GM12878 (cell line): ENCODE data around the gene TMEM45B. TPM values are rescaled to one million over a fixed set of nuclear protein-coding genes. Genes with fewer than 3 reads are reported as not detected.

Experiments used
- ATAC-seq: fragments of 200-7000 bp; cut with Tn5 transposase; 3 replicates; pipeline ENCODE4 v1.9.1; 2020; ENCODE audit warnings: mild to moderate bottlenecking, moderate library complexity
- BruUV-seq: library from RNA; stranded (reverse); fragments of 400-500 nt; replicated peaks from 2 replicates; lab custom pipeline; 2021; lab: Mats Ljungman, UMichigan
- CTCF ChIA-PET: fragments of 300-600 bp; sonication (Branson Sonifier 250); formaldehyde crosslinking; extraction: SDS; loops from one replicate; lab custom pipeline; 2021; ENCODE audit warnings: inconsistent platforms; lab: Yijun Ruan, JAX
- POLR2A ChIA-PET: fragments of 350-600 bp; formaldehyde crosslinking; extraction: SDS; loops from one replicate; lab custom pipeline; 2021; ENCODE audit warnings: inconsistent platforms; lab: Charles Lee
- RAD21 ChIA-PET: fragments of 300-600 bp; sonication (Branson Sonifier 250); formaldehyde crosslinking; loops from one replicate; lab custom pipeline; 2023; ENCODE audit warnings: antibody characterized with exemption; ENCODE audit not compliant: unreplicated experiment; lab: Charles Lee
- SMC1A ChIA-PET: fragments of 300-600 bp; sonication (Branson Sonifier 250); formaldehyde crosslinking; loops from one replicate; lab custom pipeline; 2023; ENCODE audit not compliant: unreplicated experiment, uncharacterized antibody; lab: Charles Lee
- DNase-seq: peaks from one replicate; pipeline ENCODE4 v3.0.0-alpha.2; 2011; ENCODE audit warnings: low read depth, low spot score
- FAIRE-seq: peaks from 3 replicates; lab custom pipeline; 2011; peaks lifted over from hg19 to GRCh38; lab: Jason Lieb, UNC
- H2AFZ ChIP-seq: 2 replicates; pipeline ENCODE4 v1.6.0; 2011; ENCODE audit warnings: low read depth, low read length, control low read depth; ENCODE audit not compliant: control insufficient read depth
- H3K27ac ChIP-seq: 2 replicates; pipeline ENCODE4 v1.5.1; 2011; ENCODE audit warnings: control low read depth; ENCODE audit not compliant: control insufficient read depth, insufficient read depth
- H3K27me3 ChIP-seq, 2 experiments: replicated peaks in 1 of 2; 2 replicates each; pipeline versions ENCODE4 v1.6.0 to v1.6.1; 2011; ENCODE audit warnings: low read length in 1 of 2; ENCODE audit not compliant: control insufficient read depth in 2 of 2, insufficient read depth in 2 of 2
- H3K36me3 ChIP-seq, 2 experiments: 2 replicates each; pipeline ENCODE4 v1.5.1; 2011; ENCODE audit warnings: low read length in 1 of 2; ENCODE audit not compliant: control insufficient read depth in 2 of 2, insufficient read depth in 2 of 2
- H3K4me1 ChIP-seq: 2 replicates; pipeline ENCODE4 v1.6.1; 2011; ENCODE audit warnings: mild to moderate bottlenecking, low read length, moderate library complexity, mixed read lengths; ENCODE audit not compliant: control insufficient read depth, insufficient read depth
- H3K4me2 ChIP-seq: 2 replicates; pipeline ENCODE4 v1.6.0; 2011; ENCODE audit warnings: control low read depth; ENCODE audit not compliant: control insufficient read depth, insufficient read depth
- H3K4me3 ChIP-seq: fragments of 200-600 bp; sonication (generic); 2 replicates; pipeline ENCODE4 v1.5.1; 2016
- H3K79me2 ChIP-seq: 2 replicates; pipeline ENCODE4 v1.6.0; 2011; ENCODE audit warnings: low read length; ENCODE audit not compliant: control insufficient read depth, insufficient read depth
- H3K9ac ChIP-seq: 2 replicates; pipeline ENCODE4 v1.8.0; 2011; ENCODE audit warnings: low read length, control low read depth, mixed read lengths; ENCODE audit not compliant: control insufficient read depth, insufficient read depth
- H3K9me3 ChIP-seq: replicated peaks from 3 replicates; pipeline ENCODE4 v1.5.1; 2011; ENCODE audit warnings: mild to moderate bottlenecking, low read length; ENCODE audit not compliant: control insufficient read depth, insufficient read depth
- H4K20me1 ChIP-seq: 2 replicates; pipeline ENCODE4 v1.6.0; 2011; ENCODE audit not compliant: control insufficient read depth, insufficient read depth
- BMI1 ChIP-seq: fragments of 450-650 bp; IDR thresholded peaks from 2 replicates; pipeline ENCODE4 v1.6.1; 2016; ENCODE audit warnings: mild to moderate bottlenecking, moderate library complexity, borderline replicate concordance
- BRCA1 ChIP-seq: IDR thresholded peaks from 2 replicates; pipeline ENCODE4 v1.6.1; 2011; ENCODE audit warnings: low read depth, low read length, improper control_type of control experiment
- CHD2 ChIP-seq: IDR thresholded peaks from 2 replicates; pipeline ENCODE4 v1.6.1; 2011; ENCODE audit warnings: low read depth, low read length, improper control_type of control experiment, borderline replicate concordance
- ESRRA ChIP-seq: IDR thresholded peaks from 2 replicates; pipeline ENCODE4 v1.6.1; 2012; ENCODE audit warnings: mild to moderate bottlenecking, low read length, improper control_type of control experiment
- FOXK2 ChIP-seq: fragments of 450-650 bp; IDR thresholded peaks from 2 replicates; pipeline ENCODE4 v1.6.1; 2017; ENCODE audit warnings: mild to moderate bottlenecking, moderate library complexity
- KLF5 ChIP-seq: fragments of 450-650 bp; IDR thresholded peaks from 2 replicates; pipeline ENCODE4 v1.6.1; 2014; ENCODE audit warnings: mild to moderate bottlenecking; ENCODE audit not compliant: partially characterized antibody
- MEF2B ChIP-seq: fragments of 450-650 bp; IDR thresholded peaks from 2 replicates; pipeline ENCODE4 v1.6.1; 2018; ENCODE audit warnings: mild to moderate bottlenecking, moderate library complexity; ENCODE audit not compliant: partially characterized antibody, poor library complexity, severe bottlenecking
- MXI1 ChIP-seq: fragments of 150-350 bp; IDR thresholded peaks from 2 replicates; pipeline ENCODE4 v1.6.1; 2011; ENCODE audit warnings: low read depth, mild to moderate bottlenecking, inconsistent platforms, low read length, improper control_type of control experiment
- NR2C1 ChIP-seq: fragments of 450-650 bp; IDR thresholded peaks from 2 replicates; pipeline ENCODE4 v1.6.1; 2017; ENCODE audit warnings: antibody characterized with exemption, mild to moderate bottlenecking, moderate library complexity
- RUNX3 ChIP-seq: IDR thresholded peaks from 2 replicates; pipeline ENCODE4 v1.6.1; 2012; ENCODE audit warnings: low read length, inconsistent platforms
- SPI1 ChIP-seq: IDR thresholded peaks from 2 replicates; pipeline ENCODE4 v1.6.1; 2011; ENCODE audit warnings: low read depth, mild to moderate bottlenecking, low read length, moderate library complexity, borderline replicate concordance; ENCODE audit not compliant: insufficient read depth
- STAT3 ChIP-seq: IDR thresholded peaks from 2 replicates; pipeline ENCODE4 v1.6.1; 2011; ENCODE audit warnings: low read depth, low read length, improper control_type of control experiment
- WRNIP1 ChIP-seq: IDR thresholded peaks from 2 replicates; pipeline ENCODE4 v1.6.1; 2011; ENCODE audit warnings: low read depth, low read length, improper control_type of control experiment, borderline replicate concordance
- YY1 ChIP-seq: IDR thresholded peaks from 2 replicates; pipeline ENCODE4 v1.6.1; 2011; ENCODE audit warnings: low read depth, mild to moderate bottlenecking, low read length
- ZSCAN29 ChIP-seq: fragments of 450-650 bp; IDR thresholded peaks from 2 replicates; pipeline ENCODE4 v1.6.1; 2017; ENCODE audit warnings: mild to moderate bottlenecking, moderate library complexity
- WGBS: methylation state at CpG from one replicate; pipeline ENCODE4 v1.1.6; 2016; ENCODE audit warnings: low lambda C conversion rate; ENCODE audit not compliant: insufficient replicate concordance, insufficient coverage; ENCODE audit errors: missing lambda C conversion rate; 5-methylcytosine and 5-hydroxymethylcytosine counted together
- in situ Hi-C: fragments of 300-500 bp; cut with MboI; formaldehyde crosslinking; loops from 9 replicates; pipeline ENCODE4 v1.14.3; 2018; ENCODE audit warnings: mixed read lengths
- intact Hi-C: fragments of 100-400 bp; cut with micrococcal nuclease; formaldehyde crosslinking; loops from one replicate; pipeline ENCODE4 v1.14.2; 2022; ENCODE audit not compliant: unreplicated experiment
- polyA plus RNA-seq, 11 experiments: library from polyadenylated mRNA; depleted of rRNA in 4 of 11; unstranded in 6 of 11; stranded (reverse) in 5 of 11; fragments of >200 nt; fragmentation: Nextera tagmentation in 4 of 11; fragmentation: Illumina TruSeq in 1 of 11; extraction: Ambion mirVana in 4 of 11; extraction: Trizol in 1 of 11; gene quantifications; 1 replicate in 1 of 11; 2 replicates in 10 of 11; pipeline versions ENCODE4 v1.2.1 to v1.2.3, GENCODE V29; 2011 to 2016; ENCODE audit warnings: inconsistent platforms in 2 of 11, missing spikeins in 2 of 11, low read depth in 1 of 11
- total RNA-seq, 4 experiments: library from RNA; depleted of rRNA in 3 of 4; stranded (reverse); fragments of >200 nt in 3 of 4; fragmentation: Illumina TruSeq in 1 of 4; extraction: Trizol in 1 of 4; gene quantifications; 2 replicates each; pipeline versions ENCODE4 v1.2.1 to v1.2.3, GENCODE V29; 2013 to 2021
- TF ChIP-seq, protein P1 (sequence below): fragments of 450-650 bp; IDR thresholded peaks from 2 replicates; pipeline ENCODE4 v1.6.1; 2017; ENCODE audit warnings: antibody characterized with exemption, mild to moderate bottlenecking, moderate library complexity
- TF ChIP-seq, protein P2 (sequence below): IDR thresholded peaks from 2 replicates; pipeline ENCODE4 v1.6.1; 2012; ENCODE audit warnings: low read depth, low read length, improper control_type of control experiment

The TMEM45B gene
- total and polyA plus RNA-seq, 10 of the 15 experiments (the other 5 are each of a cell fraction or from before 2014, with no cell fraction given): 0.05 to 0.13 TPM; not detected in 8

DNA sequence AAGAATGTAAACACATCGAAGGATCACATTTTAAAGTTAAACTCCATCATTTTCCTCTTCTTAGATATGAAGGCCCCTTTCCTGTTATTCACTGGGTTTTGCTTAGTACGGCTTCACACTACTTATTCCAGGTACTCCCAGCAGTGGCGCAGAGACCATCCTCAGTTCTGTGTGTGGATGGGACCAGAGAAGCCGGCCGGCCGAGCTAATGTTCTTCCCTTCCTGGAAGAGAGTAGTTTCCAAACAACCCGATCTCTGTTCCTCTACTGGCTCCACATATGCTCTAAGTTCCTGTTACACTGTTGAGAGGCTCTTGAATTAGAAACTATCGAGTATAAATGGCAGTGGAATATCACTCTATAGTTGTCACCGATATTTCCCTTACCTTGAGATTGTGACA is 80.4 kb downstream of the TMEM45B start (continued):
- TF ChIP-seq STAT3: no peak
- TF ChIP-seq RUNX3: no peak
- TF ChIP-seq MXI1: no peak
- no peak for TF ChIP-seq SPI1
- no peak for TF ChIP-seq CHD2

DNA sequence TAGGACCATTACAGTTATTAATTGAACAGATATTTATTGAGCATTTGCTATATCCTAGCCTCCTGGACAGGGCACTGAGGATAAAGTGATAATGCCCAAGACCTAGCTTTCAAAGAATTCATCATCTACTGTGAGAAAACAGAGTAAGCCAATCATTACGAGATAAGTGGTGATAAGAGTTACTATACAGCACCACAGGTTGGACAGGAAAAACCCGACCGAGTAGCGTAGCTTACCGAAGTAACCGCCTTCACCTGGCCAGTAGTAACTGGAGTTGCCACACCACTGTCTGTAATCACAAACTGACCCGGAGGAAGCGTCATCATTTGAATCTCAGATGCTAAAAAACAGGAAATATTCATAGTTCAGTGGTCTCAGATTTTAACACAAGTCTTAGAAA is 89.8 kb downstream of the TMEM45B start:
- Histone ChIP-seq H3K4me1 (no peaks in the 10 kb centered on the region), H3K9ac (no peak overlapping the region), H3K4me2 (no peak overlapping the region), H3K4me3 (no peak overlapping the region), H3K79me2 (no peaks in the 10 kb centered on the region), H3K27ac (no peak overlapping the region), H3K9me3 (no peaks in the 10 kb centered on the region), H2AFZ (no peak overlapping the region), H3K36me3 (peaks cover 1 to 3% of the 10 kb centered on the region in 2 experiments; a peak in 2 of 4 replicates), H4K20me1 (no peaks in the 10 kb centered on the region), H3K27me3 (no peaks in the 10 kb centered on the region)
- no TSS peak for BruUV-seq
- ChIA-PET SMC1A (interaction anchor here (0.6 kb wide), 1 partner anchor 1063 kb away, joined by 3 read pairs; no protein-coding TSS in a partner anchor), RAD21 (no interaction called here), CTCF (interaction anchor here (1.0 kb wide), 1 partner anchor 18 kb away, joined by 3 read pairs; no protein-coding TSS in a partner anchor), POLR2A (interaction anchor here (0.7 kb wide), 1 partner anchor 725 kb away, joined by 3 read pairs; no protein-coding TSS in a partner anchor)
- DNase-seq: no peak
- WGBS: 79% methylated on average over 8 of the region's 8 CpGs
- TF ChIP-seq FOXK2: no peak
- no peak for TF ChIP-seq CHD2
- TF ChIP-seq YY1: no peak
- no peak for TF ChIP-seq BRCA1
- TF ChIP-seq KLF5: no peak
- no peak for TF ChIP-seq NR2C1
- TF ChIP-seq ESRRA: no peak
- no peak for TF ChIP-seq STAT3
- TF ChIP-seq BMI1: no peak
- no peak for TF ChIP-seq MEF2B
- no peak for TF ChIP-seq ZSCAN29
- no peak for TF ChIP-seq RUNX3
- TF ChIP-seq, protein P1, sequence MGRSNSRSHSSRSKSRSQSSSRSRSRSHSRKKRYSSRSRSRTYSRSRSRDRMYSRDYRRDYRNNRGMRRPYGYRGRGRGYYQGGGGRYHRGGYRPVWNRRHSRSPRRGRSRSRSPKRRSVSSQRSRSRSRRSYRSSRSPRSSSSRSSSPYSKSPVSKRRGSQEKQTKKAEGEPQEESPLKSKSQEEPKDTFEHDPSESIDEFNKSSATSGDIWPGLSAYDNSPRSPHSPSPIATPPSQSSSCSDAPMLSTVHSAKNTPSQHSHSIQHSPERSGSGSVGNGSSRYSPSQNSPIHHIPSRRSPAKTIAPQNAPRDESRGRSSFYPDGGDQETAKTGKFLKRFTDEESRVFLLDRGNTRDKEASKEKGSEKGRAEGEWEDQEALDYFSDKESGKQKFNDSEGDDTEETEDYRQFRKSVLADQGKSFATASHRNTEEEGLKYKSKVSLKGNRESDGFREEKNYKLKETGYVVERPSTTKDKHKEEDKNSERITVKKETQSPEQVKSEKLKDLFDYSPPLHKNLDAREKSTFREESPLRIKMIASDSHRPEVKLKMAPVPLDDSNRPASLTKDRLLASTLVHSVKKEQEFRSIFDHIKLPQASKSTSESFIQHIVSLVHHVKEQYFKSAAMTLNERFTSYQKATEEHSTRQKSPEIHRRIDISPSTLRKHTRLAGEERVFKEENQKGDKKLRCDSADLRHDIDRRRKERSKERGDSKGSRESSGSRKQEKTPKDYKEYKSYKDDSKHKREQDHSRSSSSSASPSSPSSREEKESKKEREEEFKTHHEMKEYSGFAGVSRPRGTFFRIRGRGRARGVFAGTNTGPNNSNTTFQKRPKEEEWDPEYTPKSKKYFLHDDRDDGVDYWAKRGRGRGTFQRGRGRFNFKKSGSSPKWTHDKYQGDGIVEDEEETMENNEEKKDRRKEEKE: no peak
- no peak for TF ChIP-seq WRNIP1
- TF ChIP-seq, protein P2, sequence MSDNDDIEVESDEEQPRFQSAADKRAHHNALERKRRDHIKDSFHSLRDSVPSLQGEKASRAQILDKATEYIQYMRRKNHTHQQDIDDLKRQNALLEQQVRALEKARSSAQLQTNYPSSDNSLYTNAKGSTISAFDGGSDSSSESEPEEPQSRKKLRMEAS: no peak
- intact Hi-C loops: no loop called here
- no peak for ATAC-seq
- in situ Hi-C loops: no loop called here
- no peak for FAIRE-seq
